Measurements from ENCODE around the gene ITPR1.
A peak's percentile ranks its signal among the peaks of the same experiment; 100 is the strongest.

ITPR1 gene

GRCh38 chr3:4719046-4719501 is 225.9 kb downstream of the ITPR1 start:
- ChIA-PET POLR2A (ENCODE audit: low non-redundant PET) (no interaction called here), CTCF (no interaction called here)
- DNase-seq (ENCODE audit: low spot score): no peak
- no peak overlapping the region for H3K27ac ChIP-seq
- TF ChIP-seq CTCF (conservative IDR thresholded peaks at IDR 0.05; ENCODE audit: low read depth): no peak

- peak; percentile 41 for TF ChIP-seq CTCF (conservative IDR thresholded peaks at IDR 0.05; ENCODE audit: low read depth)
- POLR2A ChIA-PET (ENCODE audit: low non-redundant PET): no interaction called here
- no peak overlapping the region for H3K27ac ChIP-seq
- peak; percentile 34 for DNase-seq (ENCODE audit: low spot score)
- CTCF ChIA-PET: interaction anchor here (0.6 to 1.4 kb wide), 7 partner anchors 91 to 416 kb away, joined by 3 to 5 read pairs (median 4); no protein-coding TSS in a partner anchor
Observed at GRCh38 chr3:4720316-4721075, 227.3 kb downstream of the ITPR1 start.

- H3K27ac ChIP-seq: no peak overlapping the region
- TF ChIP-seq CTCF (conservative IDR thresholded peaks at IDR 0.05; ENCODE audit: low read depth): no peak
- DNase-seq (ENCODE audit: low spot score): no peak
- CTCF ChIA-PET: interaction anchor here (0.6 to 1.4 kb wide), 6 partner anchors 104 to 415 kb away, joined by 3 to 5 read pairs (median 4); no protein-coding TSS in a partner anchor
- POLR2A ChIA-PET (ENCODE audit: low non-redundant PET): no interaction called here
Observed at GRCh38 chr3:4721511-4721911, 228.4 kb downstream of the ITPR1 start.

- H3K27ac ChIP-seq: no peak overlapping the region
- peak; percentile 55 for DNase-seq (ENCODE audit: low spot score)
- ChIA-PET POLR2A (ENCODE audit: low non-redundant PET) (no interaction called here), CTCF (no interaction called here)
- TF ChIP-seq CTCF (conservative IDR thresholded peaks at IDR 0.05; ENCODE audit: low read depth): peak; percentile 63
Observed at GRCh38 chr3:4722103-4722502, 229.0 kb downstream of the ITPR1 start.

- TF ChIP-seq CTCF (conservative IDR thresholded peaks at IDR 0.05; ENCODE audit: low read depth): no peak
- DNase-seq (ENCODE audit: low spot score): no peak
- CTCF ChIA-PET: interaction anchor here (0.7 kb wide), 1 partner anchor 223 kb away, joined by 3 read pairs; no protein-coding TSS in a partner anchor
- no peak overlapping the region for H3K27ac ChIP-seq
- POLR2A ChIA-PET (ENCODE audit: low non-redundant PET): no interaction called here
Observed at GRCh38 chr3:4724051-4724629, 231.0 kb downstream of the ITPR1 start.

GRCh38 chr3:4726549-4726948 is 233.4 kb downstream of the ITPR1 start:
- POLR2A ChIA-PET (ENCODE audit: low non-redundant PET): no interaction called here

More at GRCh38 chr3:4726549-4726948, 233.4 kb downstream of the ITPR1 start:
- no peak for TF ChIP-seq CTCF (conservative IDR thresholded peaks at IDR 0.05; ENCODE audit: low read depth)
- CTCF ChIA-PET: no interaction called here
- DNase-seq (ENCODE audit: low spot score): no peak
- H3K27ac ChIP-seq: no peak overlapping the region
